ENCODE measurements around the gene HLTF.
A peak's percentile ranks its signal among the peaks of the same experiment; 100 is the strongest.

Gene HLTF

GRCh38 chr3:149086232-149086988 is at the start of gene HLTF:
HLTF (minus strand) TSS chr3:149086533; CDS start chr3:149086336, 197 bp downstream.
- DNase-seq (ENCODE audit: extremely low read depth, low read depth), result peak; percentile 95
- TF ChIP-seq, protein P1, sequence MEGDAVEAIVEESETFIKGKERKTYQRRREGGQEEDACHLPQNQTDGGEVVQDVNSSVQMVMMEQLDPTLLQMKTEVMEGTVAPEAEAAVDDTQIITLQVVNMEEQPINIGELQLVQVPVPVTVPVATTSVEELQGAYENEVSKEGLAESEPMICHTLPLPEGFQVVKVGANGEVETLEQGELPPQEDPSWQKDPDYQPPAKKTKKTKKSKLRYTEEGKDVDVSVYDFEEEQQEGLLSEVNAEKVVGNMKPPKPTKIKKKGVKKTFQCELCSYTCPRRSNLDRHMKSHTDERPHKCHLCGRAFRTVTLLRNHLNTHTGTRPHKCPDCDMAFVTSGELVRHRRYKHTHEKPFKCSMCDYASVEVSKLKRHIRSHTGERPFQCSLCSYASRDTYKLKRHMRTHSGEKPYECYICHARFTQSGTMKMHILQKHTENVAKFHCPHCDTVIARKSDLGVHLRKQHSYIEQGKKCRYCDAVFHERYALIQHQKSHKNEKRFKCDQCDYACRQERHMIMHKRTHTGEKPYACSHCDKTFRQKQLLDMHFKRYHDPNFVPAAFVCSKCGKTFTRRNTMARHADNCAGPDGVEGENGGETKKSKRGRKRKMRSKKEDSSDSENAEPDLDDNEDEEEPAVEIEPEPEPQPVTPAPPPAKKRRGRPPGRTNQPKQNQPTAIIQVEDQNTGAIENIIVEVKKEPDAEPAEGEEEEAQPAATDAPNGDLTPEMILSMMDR (IDR thresholded peaks at IDR 0.05; ENCODE audit: low read depth, low read length), result no peak

- TF ChIP-seq, protein P1 (IDR thresholded peaks at IDR 0.05; ENCODE audit: low read depth, low read length), result no peak
- no peak for DNase-seq (ENCODE audit: extremely low read depth, low read depth)
Measured at GRCh38 chr3:149134575-149134974, 48.2 kb upstream of the HLTF start.

DNA sequence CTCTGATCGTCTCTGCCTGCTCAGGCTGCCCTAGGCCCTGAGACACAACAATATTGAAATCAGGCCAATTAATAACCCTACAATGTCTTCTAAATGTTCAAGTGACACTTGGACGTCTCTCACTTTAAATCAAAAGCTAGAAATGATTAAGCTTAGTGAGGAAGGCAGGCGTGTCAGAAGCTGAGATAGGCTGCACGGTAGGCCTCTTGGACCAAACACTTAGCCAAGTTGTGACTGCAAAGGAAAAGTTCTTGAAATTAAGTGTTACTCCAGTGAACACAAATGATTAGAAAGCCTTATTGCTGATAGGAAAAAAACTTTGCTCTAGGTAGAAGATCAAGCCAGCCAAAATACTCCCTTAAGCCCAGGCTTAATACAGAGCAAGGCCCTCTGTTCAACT is 45.3 kb upstream of the HLTF start:
- TF ChIP-seq, protein P1 (IDR thresholded peaks at IDR 0.05; ENCODE audit: low read depth, low read length), result no peak
- no peak for DNase-seq (ENCODE audit: extremely low read depth, low read depth)

DNA sequence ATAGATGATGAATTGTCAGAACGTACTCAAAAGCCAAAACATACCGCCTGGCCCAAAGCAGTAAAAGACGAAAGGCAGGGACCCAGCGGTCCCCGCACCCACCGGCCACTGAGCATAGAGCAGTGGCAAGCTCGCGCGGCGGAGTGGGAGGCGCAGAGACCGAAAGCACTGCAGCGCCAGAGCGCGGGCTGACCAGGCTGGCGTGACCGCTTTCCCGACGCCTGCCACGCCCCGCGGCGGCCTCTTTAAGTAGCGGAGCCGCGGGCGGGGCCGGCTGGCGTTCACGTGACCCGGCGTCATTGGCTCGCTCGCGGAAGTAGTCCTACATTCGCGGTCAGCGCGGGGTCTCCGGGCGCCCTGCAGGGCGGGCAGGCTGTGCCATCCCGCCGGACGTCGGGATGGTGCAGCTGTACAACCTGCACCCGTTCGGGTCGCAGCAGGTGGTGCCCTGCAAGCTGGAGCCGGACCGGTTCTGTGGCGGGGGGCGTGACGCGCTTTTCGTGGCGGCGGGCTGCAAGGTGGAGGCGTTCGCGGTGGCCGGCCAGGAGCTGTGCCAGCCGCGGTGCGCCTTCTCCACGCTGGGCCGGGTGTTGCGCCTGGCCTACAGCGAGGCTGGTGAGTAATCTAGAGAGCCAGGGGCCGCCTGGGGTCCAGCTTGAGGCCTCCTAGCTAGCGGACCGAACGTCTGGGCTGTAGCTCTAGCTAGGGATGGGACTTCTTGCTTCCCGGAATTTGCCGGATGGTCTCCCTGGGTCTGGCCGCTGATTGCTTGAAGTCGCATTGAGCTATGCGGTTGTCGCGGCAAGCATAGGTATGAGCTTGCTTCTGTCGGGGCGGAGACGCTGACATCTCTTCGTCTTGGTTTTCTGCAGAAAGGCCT is 43.2 kb upstream of the HLTF start, which contains the start of gene HPS3:
Gene HPS3, plus strand, starts transcription at position 313 of the 880 bp plus-strand sequence. Its CDS starts 86 bp downstream, at position 399.
- peak; percentile 69 for DNase-seq (ENCODE audit: extremely low read depth, low read depth)
- TF ChIP-seq, protein P1 (IDR thresholded peaks at IDR 0.05; ENCODE audit: low read depth, low read length), result no peak

DNA sequence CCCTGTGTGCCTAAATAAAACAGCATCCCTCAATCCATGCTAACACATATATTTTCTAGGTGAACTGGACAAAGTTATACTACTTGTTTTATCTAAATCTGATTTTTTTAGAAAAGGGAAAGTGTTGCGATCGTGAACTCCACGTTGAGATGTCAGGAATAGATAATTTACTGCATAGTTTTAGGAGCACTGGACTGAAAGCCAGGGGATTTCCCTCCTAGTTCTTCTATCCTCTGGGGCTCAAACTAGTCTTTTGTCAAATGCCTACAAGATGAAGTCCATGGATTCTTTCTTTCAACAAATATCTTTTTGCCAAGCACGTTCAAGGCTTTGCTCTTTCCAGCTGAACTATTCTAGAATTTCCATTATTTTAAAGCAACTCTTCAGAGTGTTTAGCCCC is 42.5 kb upstream of the HLTF start:
- TF ChIP-seq, protein P1 (IDR thresholded peaks at IDR 0.05; ENCODE audit: low read depth, low read length), result no peak
- DNase-seq (ENCODE audit: extremely low read depth, low read depth), result no peak

- TF ChIP-seq, protein P1 (IDR thresholded peaks at IDR 0.05; ENCODE audit: low read depth, low read length), result no peak
- DNase-seq (ENCODE audit: extremely low read depth, low read depth), result no peak
Measured at GRCh38 chr3:149122721-149123578, 36.6 kb upstream of the HLTF start.
